H1 (cell line): ENCODE measurements around the gene SGSH. TPM values are rescaled to one million over a fixed set of nuclear protein-coding genes. Genes with fewer than 3 reads are reported as not detected.

Experiments
- CTCF ChIA-PET: fragments of 300-600 bp; sonication (Branson Sonifier 250); formaldehyde crosslinking; loops from one replicate; lab custom pipeline; 2021; ENCODE audit not compliant: partially characterized antibody; lab: Charles Lee
- POLR2A ChIA-PET: fragments of 300-600 bp; sonication (Branson Sonifier 250); formaldehyde crosslinking; loops from one replicate; lab custom pipeline; 2021; ENCODE audit warnings: inconsistent platforms; ENCODE audit not compliant: partially characterized antibody; lab: Charles Lee
- DNase-seq, 2 experiments: peaks; one replicate each; pipeline versions ENCODE4 v3.0.0 to v3.0.0-alpha.2; 2010 to 2022; ENCODE audit warnings: low spot score in 2 of 2, low read depth in 1 of 2, mixed read lengths in 1 of 2
- FAIRE-seq: peaks from 2 replicates; lab custom pipeline; 2011; peaks lifted over from hg19 to GRCh38; lab: Jason Lieb, UNC
- H2AFZ ChIP-seq: 2 replicates; pipeline ENCODE4 v1.8.1; 2012; ENCODE audit warnings: low read length, inconsistent platforms
- H2AK5ac ChIP-seq: 2 replicates; pipeline ENCODE4 v1.6.1; 2013; ENCODE audit warnings: low read depth, low read length
- H2BK120ac ChIP-seq: replicated peaks from 2 replicates; pipeline ENCODE3; 2013; ENCODE audit warnings: low read depth, low read length, inconsistent platforms
- H2BK12ac ChIP-seq: 2 replicates; pipeline ENCODE4 v1.6.1; 2013; ENCODE audit warnings: low read depth, low read length
- H2BK15ac ChIP-seq: 2 replicates; pipeline ENCODE4 v1.6.1; 2013; ENCODE audit warnings: low read length
- H2BK20ac ChIP-seq: 2 replicates; pipeline ENCODE4 v1.6.1; 2013; ENCODE audit warnings: low read length
- H2BK5ac ChIP-seq: 2 replicates; pipeline ENCODE4 v1.6.1; 2013; ENCODE audit warnings: low read depth, low read length
- H3K14ac ChIP-seq: 2 replicates; pipeline ENCODE4 v1.6.1; 2013; ENCODE audit warnings: inconsistent platforms; ENCODE audit not compliant: insufficient read length
- H3K18ac ChIP-seq: 2 replicates; pipeline ENCODE4 v1.6.1; 2013; ENCODE audit warnings: low read length; ENCODE audit errors: extremely low read depth
- H3K23ac ChIP-seq: 2 replicates; pipeline ENCODE4 v1.6.1; 2013; ENCODE audit warnings: inconsistent platforms; ENCODE audit not compliant: insufficient read length
- H3K23me2 ChIP-seq: 2 replicates; pipeline ENCODE4 v1.6.1; 2013; ENCODE audit warnings: low read depth, low read length
- H3K27ac ChIP-seq: 2 replicates; pipeline ENCODE4 v1.6.1; 2011; ENCODE audit warnings: low read depth, low read length, inconsistent platforms
- H3K27me3 ChIP-seq, 4 experiments: replicated peaks in 1 of 4; 1 replicate in 1 of 4; 2 replicates in 3 of 4; pipeline versions ENCODE4 v1.6.1 to v1.8.1; 2011 to 2013; ENCODE audit warnings: low read length in 3 of 4, mild to moderate bottlenecking in 3 of 4, inconsistent platforms in 2 of 4, mixed read lengths in 2 of 4, moderate library complexity in 1 of 4; ENCODE audit not compliant: control insufficient read depth in 3 of 4, insufficient read depth in 3 of 4; ENCODE audit errors: extremely low read depth in 1 of 4
- H3K36me3 ChIP-seq, 4 experiments: 2 replicates each; pipeline versions ENCODE4 v1.6.1 to v1.8.1; 2011 to 2013; ENCODE audit warnings: mild to moderate bottlenecking in 4 of 4, low read length in 3 of 4, moderate library complexity in 2 of 4, control low read depth in 1 of 4, inconsistent platforms in 1 of 4; ENCODE audit not compliant: insufficient read depth in 4 of 4, control insufficient read depth in 2 of 4
- H3K4ac ChIP-seq: replicated peaks from 2 replicates; pipeline ENCODE3; 2013; ENCODE audit warnings: low read length, low read depth, mixed read lengths, inconsistent platforms; ENCODE audit not compliant: insufficient read length
- H3K4me1 ChIP-seq, 4 experiments: replicated peaks in 1 of 4; 1 replicate in 1 of 4; 2 replicates in 3 of 4; pipeline versions ENCODE4 v1.6.1 to v1.8.1; 2011 to 2013; ENCODE audit warnings: low read length in 3 of 4, inconsistent platforms in 2 of 4, mixed read lengths in 1 of 4; ENCODE audit not compliant: insufficient read depth in 4 of 4, control insufficient read depth in 3 of 4
- H3K4me2 ChIP-seq, 2 experiments: 2 replicates each; pipeline versions ENCODE4 v1.6.1 to v1.8.1; 2011 to 2013; ENCODE audit warnings: low read depth in 2 of 2, low read length in 2 of 2, control low read depth in 1 of 2, inconsistent platforms in 1 of 2, mild to moderate bottlenecking in 1 of 2; ENCODE audit not compliant: insufficient read depth in 1 of 2
- H3K4me3 ChIP-seq, 4 experiments: fragments of 200-600, 300-600 bp in 1 of 4; sonication (generic), shearing (Covaris generic), sonication (Bioruptor Twin) in 1 of 4; 2 replicates each; pipeline versions ENCODE4 v1.5.1 to v1.8.1; 2011 to 2016; ENCODE audit warnings: low read length in 4 of 4, low read depth in 3 of 4, control low read depth in 2 of 4, inconsistent platforms in 2 of 4, mild to moderate bottlenecking in 2 of 4, mixed read lengths in 1 of 4, moderate library complexity in 1 of 4; ENCODE audit not compliant: insufficient read depth in 2 of 4; ENCODE audit errors: extremely low read depth in 1 of 4
- H3K56ac ChIP-seq: replicated peaks from 2 replicates; pipeline ENCODE3; 2013; ENCODE audit warnings: low read depth, mild to moderate bottlenecking, mixed read lengths, low read length, inconsistent platforms; ENCODE audit not compliant: insufficient read length
- H3K79me1 ChIP-seq: 2 replicates; pipeline ENCODE4 v1.6.1; 2013; ENCODE audit warnings: low read depth, low read length, control low read depth
- H3K79me2 ChIP-seq, 2 experiments: 2 replicates each; pipeline versions ENCODE4 v1.6.1 to v1.8.1; 2012 to 2013; ENCODE audit warnings: low read length in 2 of 2, mild to moderate bottlenecking in 2 of 2, inconsistent platforms in 1 of 2; ENCODE audit not compliant: insufficient read depth in 2 of 2, control insufficient read depth in 1 of 2
- H3K9ac ChIP-seq, 4 experiments: replicated peaks in 1 of 4; 1 replicate in 1 of 4; 2 replicates in 3 of 4; pipeline versions ENCODE4 v1.6.1 to v1.8.1; 2011 to 2013; ENCODE audit warnings: low read depth in 3 of 4, low read length in 3 of 4, control low read depth in 2 of 4, mild to moderate bottlenecking in 2 of 4, moderate library complexity in 2 of 4, inconsistent platforms in 1 of 4; ENCODE audit errors: extremely low read depth in 1 of 4
- H3K9me3 ChIP-seq, 2 experiments: 2 replicates each; pipeline versions ENCODE4 v1.6.1 to v1.8.1; 2012 to 2013; ENCODE audit warnings: mild to moderate bottlenecking in 2 of 2, moderate library complexity in 2 of 2, control low read depth in 1 of 2, inconsistent platforms in 1 of 2, low read depth in 1 of 2, low read length in 1 of 2, mixed read lengths in 1 of 2; ENCODE audit not compliant: insufficient read depth in 2 of 2
- H4K20me1 ChIP-seq, 2 experiments: replicated peaks in 1 of 2; 2 replicates each; pipeline versions ENCODE3 to v1.8.1; 2011 to 2013; ENCODE audit warnings: inconsistent platforms in 2 of 2, low read length in 2 of 2, mild to moderate bottlenecking in 1 of 2; ENCODE audit not compliant: insufficient read depth in 2 of 2, control insufficient read depth in 1 of 2
- H4K5ac ChIP-seq: 2 replicates; pipeline ENCODE4 v1.6.1; 2013; ENCODE audit warnings: low read length, low read depth, mixed read lengths, inconsistent platforms; ENCODE audit not compliant: insufficient read length
- H4K8ac ChIP-seq: 2 replicates; pipeline ENCODE4 v1.8.0; 2013; ENCODE audit warnings: mild to moderate bottlenecking, moderate library complexity, low read length, inconsistent platforms; ENCODE audit not compliant: insufficient read depth; ENCODE audit errors: extremely low read depth
- H4K91ac ChIP-seq: replicated peaks from 2 replicates; pipeline ENCODE3; 2013; ENCODE audit warnings: low read length, mixed read lengths, inconsistent platforms; ENCODE audit not compliant: insufficient read length
- E2F6 ChIP-seq: IDR thresholded peaks from 2 replicates; pipeline ENCODE4 v1.6.1; 2012; ENCODE audit warnings: inconsistent platforms
- GTF2F1 ChIP-seq: IDR thresholded peaks from 2 replicates; pipeline ENCODE4 v1.6.1; 2012; ENCODE audit warnings: low read depth, low read length, improper control_type of control experiment, borderline replicate concordance
- JUN ChIP-seq: IDR thresholded peaks from 2 replicates; pipeline ENCODE4 v1.6.1; 2011; ENCODE audit warnings: low read depth, mild to moderate bottlenecking, improper control_type of control experiment, low read length
- MAX ChIP-seq: IDR thresholded peaks from 2 replicates; pipeline ENCODE4 v1.6.1; 2012; ENCODE audit warnings: inconsistent platforms
- WGBS, 2 experiments: shearing (Covaris generic) in 1 of 2; methylation state at CpG; one replicate each; pipeline versions ENCODE4 v1.1.6 to v1.1.7; 2013 to 2015; ENCODE audit warnings: low lambda C conversion rate in 2 of 2, mixed read lengths in 2 of 2, inconsistent platforms in 1 of 2, low coverage in 1 of 2, missing lambda C conversion rate in 1 of 2; ENCODE audit not compliant: insufficient replicate concordance in 2 of 2, insufficient coverage in 1 of 2, insufficient read length in 1 of 2; ENCODE audit errors: extremely low coverage in 1 of 2, missing lambda C conversion rate in 1 of 2; 5-methylcytosine and 5-hydroxymethylcytosine counted together
- polyA plus RNA-seq, 7 experiments: library from polyadenylated mRNA; depleted of rRNA in 3 of 7; stranded (reverse) in 5 of 7; unstranded in 2 of 7; fragments of >200 nt in 5 of 7; fragments of 200-250 nt in 2 of 7; gene quantifications; 1 replicate in 5 of 7; 2 replicates in 1 of 7; 4 replicates in 1 of 7; pipeline versions ENCODE4 v1.2.1 to v1.2.3, GENCODE V29; 2011 to 2013; ENCODE audit warnings: missing spikeins in 2 of 7, mixed read lengths in 2 of 7
- total RNA-seq: library from RNA; stranded (reverse); fragmentation: NEBNext Ultra II Directional; extraction: Animal tissue kit (Norgen Biotek cat#: 25700); gene quantifications from 2 replicates; pipeline ENCODE4 v1.2.1, GENCODE V29; 2021

The SGSH gene
- total and polyA plus RNA-seq, 2 of the 8 experiments (the other 6 are each of a cell fraction or from before 2014, with no cell fraction given) = 18.0 to 19.6 TPM

- no peak overlapping the region for H3K14ac ChIP-seq
- H4K20me1 ChIP-seq = peaks cover 0 to 1% of the 10 kb centered on the region in 2 experiments
- no peak overlapping the region for H3K9ac ChIP-seq
- no peaks in the 10 kb centered on the region for H3K79me1 ChIP-seq
- no peak overlapping the region for H2BK20ac ChIP-seq
- H2BK15ac ChIP-seq = no peak overlapping the region
- no peak overlapping the region for H3K4me2 ChIP-seq
- CTCF ChIA-PET = interaction anchor here (0.6 to 8.0 kb wide), 9 partner anchors 9 to 95 kb away, joined by 3 to 90 read pairs (median 8); no protein-coding TSS in a partner anchor
- no peak overlapping the region for H3K23ac ChIP-seq
- DNase-seq = peak in 1 of 2 experiments; percentile 58
- peaks cover 0 to 2% of the 10 kb centered on the region in 2 experiments; a peak in 1 of 4 replicates for H3K9me3 ChIP-seq
- H3K27ac ChIP-seq = no peak overlapping the region
- no peak overlapping the region for H3K18ac ChIP-seq
- H2BK12ac ChIP-seq = no peak overlapping the region
- FAIRE-seq = no peak
- no peak overlapping the region for H2BK120ac ChIP-seq
- no peak overlapping the region for H3K56ac ChIP-seq
- H3K23me2 ChIP-seq = no peaks in the 10 kb centered on the region
- no peaks in the 10 kb centered on the region for H3K27me3 ChIP-seq
- WGBS, 2 experiments = 92% methylated on average over 27 of the region's 27 CpGs; no CpG with 5 or more reads in 1 of the 2 experiments
- no peak overlapping the region for H2AFZ ChIP-seq
- no peaks in the 10 kb centered on the region for H3K79me2 ChIP-seq
- no peak for TF ChIP-seq JUN
- TF ChIP-seq MAX = peak; percentile 53; the same call in 1 of the 2 replicates
- no peak for TF ChIP-seq GTF2F1
- TF ChIP-seq E2F6 = peak; percentile 41
- H3K4ac ChIP-seq = no peak overlapping the region
- peak overlapping the region; percentile 51 for H4K8ac ChIP-seq
- H3K36me3 ChIP-seq = no peaks in the 10 kb centered on the region
- H4K91ac ChIP-seq = no peak overlapping the region
- H3K4me3 ChIP-seq = no peak overlapping the region
- H4K5ac ChIP-seq = no peak overlapping the region
- POLR2A ChIA-PET = interaction anchor here (1.0 kb wide), 2 partner anchors 162 to 188 kb away, joined by 3 read pairs; no protein-coding TSS in a partner anchor
- H3K4me1 ChIP-seq = peaks cover 0 to 4% (median 0%) of the 10 kb centered on the region in 4 experiments; a peak in 2 of 7 replicates
- no peak overlapping the region for H2BK5ac ChIP-seq
- no peak overlapping the region for H2AK5ac ChIP-seq
These were observed 21.9 kb downstream of the SGSH start for GRCh38 chr17:80198144-80198661.
